ENCODE measurements around the gene USP22. TPM values are rescaled to one million over a fixed set of nuclear protein-coding genes. Genes with fewer than 3 reads are reported as not detected.
"Not testable (repeated sequence)": the region's sequence is repeated elsewhere in the genome, so short reads cannot be mapped to it uniquely, and the experiment has no call there.

Gene USP22
- total RNA-seq, 1 donor from 2014 or later, result 235 TPM

- no peak for DNase-seq (ENCODE audit: low read depth)
- TF ChIP-seq CTCF (IDR thresholded peaks at IDR 0.05; ENCODE audit: insufficient read depth, low read length, poor library complexity, severe bottlenecking), result no peak
- Histone ChIP-seq H3K4me3 (ENCODE audit: low read depth, low read length) (no peak overlapping the region), H3K27me3 (ENCODE audit: control insufficient read depth, insufficient read depth, low read length) (peaks cover 11% of the 10 kb centered on the region), H3K36me3 (ENCODE audit: control insufficient read depth, insufficient read depth, low read length) (no peaks in the 10 kb centered on the region)
Observed at GRCh38 chr17:20982589-20983358, 60.0 kb downstream of the USP22 start.

DNA sequence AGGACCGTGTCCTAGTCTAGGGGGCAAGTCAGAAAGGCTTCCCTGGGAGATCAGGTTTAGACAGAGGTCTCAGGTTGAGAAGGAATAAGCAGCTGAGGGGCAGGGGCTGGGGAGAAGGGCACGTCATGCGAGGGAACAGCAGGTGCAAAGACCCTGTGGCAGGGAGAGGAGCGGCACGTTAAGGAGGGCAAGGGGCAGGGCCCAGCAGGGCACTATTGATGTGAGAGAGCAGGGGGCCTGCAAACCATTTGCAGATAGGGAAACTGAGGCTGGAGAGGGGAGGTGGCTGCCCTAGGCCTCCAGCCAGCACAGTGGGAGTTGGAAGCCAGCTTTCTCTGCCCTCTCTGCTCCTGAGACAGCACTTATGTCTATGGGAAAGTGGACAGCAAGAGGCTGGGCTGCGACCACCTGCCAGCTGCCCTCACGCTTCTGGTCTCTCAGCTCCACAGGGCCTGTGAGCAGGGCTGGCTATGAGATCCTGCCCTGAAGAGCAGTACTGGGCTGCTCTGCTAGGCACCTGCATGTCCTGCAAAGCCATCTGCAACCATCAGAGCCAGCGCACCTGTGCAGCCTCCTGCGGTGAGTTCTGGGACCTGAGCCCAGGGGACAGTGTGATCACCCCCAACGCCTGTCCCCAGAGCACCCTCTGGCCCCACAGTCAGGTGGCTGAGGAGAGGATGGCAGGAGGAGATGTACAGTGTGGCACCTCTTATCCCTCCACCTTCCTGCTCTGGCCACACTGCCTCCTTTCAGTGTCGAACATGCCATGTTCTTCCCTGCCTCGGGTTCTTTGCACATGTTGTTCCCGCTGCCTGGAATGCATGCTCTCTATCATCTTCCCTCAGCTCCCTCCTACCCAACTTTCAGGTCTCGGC, 61.5 kb downstream of the USP22 start:
- no peak for TF ChIP-seq CTCF (IDR thresholded peaks at IDR 0.05; ENCODE audit: insufficient read depth, low read length, poor library complexity, severe bottlenecking)

DNA sequence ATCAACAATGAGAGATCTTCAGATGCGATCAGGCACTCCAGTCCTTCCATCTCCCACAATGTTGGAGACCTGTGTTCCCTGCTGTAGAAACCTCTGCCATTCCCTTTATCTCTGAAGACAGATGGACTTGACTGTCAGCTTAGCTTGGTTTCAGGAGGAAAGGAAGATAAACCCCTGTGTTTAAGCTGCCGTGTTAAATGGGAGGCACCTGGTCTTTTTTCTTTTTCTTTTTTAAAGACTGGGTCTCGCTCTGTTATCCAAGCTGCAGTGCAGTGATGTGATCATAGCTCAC, 63.1 kb downstream of the USP22 start:
- H3K27me3 ChIP-seq (ENCODE audit: control insufficient read depth, insufficient read depth, low read length), result peaks cover 11% of the 10 kb centered on the region

More for the DNA sequence above, 61.5 kb downstream of the USP22 start:
- DNase-seq (ENCODE audit: low read depth), result no peak
- Histone ChIP-seq H3K27me3 (ENCODE audit: control insufficient read depth, insufficient read depth, low read length) (peaks cover 11% of the 10 kb centered on the region), H3K36me3 (ENCODE audit: control insufficient read depth, insufficient read depth, low read length) (no peaks in the 10 kb centered on the region), H3K4me3 (ENCODE audit: low read depth, low read length) (no peak overlapping the region)

GRCh38 chr17:20979007-20979791, 63.6 kb downstream of the USP22 start:
- H3K4me3 ChIP-seq (ENCODE audit: low read depth, low read length); DNase-seq (ENCODE audit: low read depth); H3K36me3 ChIP-seq (ENCODE audit: control insufficient read depth, insufficient read depth, low read length): not testable (repeated sequence)
- peaks cover 11% of the 10 kb centered on the region for H3K27me3 ChIP-seq (ENCODE audit: control insufficient read depth, insufficient read depth, low read length)

More for the DNA sequence above, 63.1 kb downstream of the USP22 start:
- no peak for DNase-seq (ENCODE audit: low read depth)
- no peak overlapping the region for H3K4me3 ChIP-seq (ENCODE audit: low read depth, low read length)
- TF ChIP-seq CTCF (IDR thresholded peaks at IDR 0.05; ENCODE audit: insufficient read depth, low read length, poor library complexity, severe bottlenecking), result no peak
- no peaks in the 10 kb centered on the region for H3K36me3 ChIP-seq (ENCODE audit: control insufficient read depth, insufficient read depth, low read length)

- H3K36me3 ChIP-seq (ENCODE audit: control insufficient read depth, insufficient read depth, low read length); DNase-seq (ENCODE audit: low read depth); H3K4me3 ChIP-seq (ENCODE audit: low read depth, low read length): not testable (repeated sequence)
- peaks cover 11% of the 10 kb centered on the region for H3K27me3 ChIP-seq (ENCODE audit: control insufficient read depth, insufficient read depth, low read length)
Observed at GRCh38 chr17:20977609-20978253, 65.1 kb downstream of the USP22 start.

DNA sequence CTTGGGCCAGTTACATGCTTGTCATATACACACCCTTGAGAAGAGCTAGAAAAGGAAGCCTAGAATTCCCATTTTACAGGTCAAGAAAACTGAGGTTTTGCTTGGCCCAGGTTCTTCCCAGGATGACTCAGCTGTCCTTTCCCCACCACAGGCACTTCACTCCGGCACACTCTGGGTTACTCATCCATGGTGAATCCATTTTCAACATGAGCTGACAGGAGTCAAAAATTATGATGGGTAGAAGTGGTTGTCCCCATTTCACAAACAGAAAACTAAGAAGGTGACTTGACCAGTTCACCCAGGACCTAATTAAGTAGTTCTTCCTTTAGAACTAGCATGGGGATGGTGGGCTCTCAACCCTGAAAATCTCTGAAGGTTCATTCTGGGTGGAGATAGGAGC, 67.2 kb downstream of the USP22 start:
- DNase-seq (ENCODE audit: low read depth), result no peak
- H3K36me3 ChIP-seq (ENCODE audit: control insufficient read depth, insufficient read depth, low read length), result no peaks in the 10 kb centered on the region
- H3K4me3 ChIP-seq (ENCODE audit: low read depth, low read length), result no peak overlapping the region
- TF ChIP-seq CTCF (IDR thresholded peaks at IDR 0.05; ENCODE audit: insufficient read depth, low read length, poor library complexity, severe bottlenecking), result no peak
- H3K27me3 ChIP-seq (ENCODE audit: control insufficient read depth, insufficient read depth, low read length), result peaks cover 5% of the 10 kb centered on the region

All from kidney epithelial cell (primary cell).